ENCODE results near the gene HIBCH. TPM values are rescaled to one million over a fixed set of nuclear protein-coding genes. Genes with fewer than 3 reads are reported as not detected.

The HIBCH gene
- total and polyA plus RNA-seq, 3 donors from 2014 or later: 44.1 to 67.0 (median 46.1) TPM

- Histone ChIP-seq H3K27ac (no peak overlapping the region), H3K27me3 (no peaks in the 10 kb centered on the region), H3K36me3 (ENCODE audit: low read depth, missing control alignments) (no peaks in the 10 kb centered on the region), H3K4me1 (no peaks in the 10 kb centered on the region), H3K9me3 (no peaks in the 10 kb centered on the region), H3K4me3 (no peak overlapping the region)
- TF ChIP-seq POLR2A (IDR thresholded peaks at IDR 0.05) (no peak), CTCF (IDR thresholded peaks at IDR 0.05) (no peak)
- intact Hi-C loops (cut with DNase I; ENCODE audit: low total_unique reads): no loop called here
- DNase-seq: no peak
- 47 to 52% methylated on average over 4 of the region's 4 CpGs for WGBS, 2 donors
Measured at GRCh38 chr2:190184460-190184859, 135.2 kb downstream of the HIBCH start.

GRCh38 chr2:190183539-190183938 lies 136.1 kb downstream of the HIBCH start:
- Histone ChIP-seq H3K27ac (no peak overlapping the region), H3K4me1 (no peaks in the 10 kb centered on the region), H3K4me3 (no peak overlapping the region), H3K9me3 (no peaks in the 10 kb centered on the region), H3K36me3 (ENCODE audit: low read depth, missing control alignments) (no peaks in the 10 kb centered on the region), H3K27me3 (no peaks in the 10 kb centered on the region)
- no peak for DNase-seq
- WGBS, 2 donors: 64 to 86% methylated on average over 2 of the region's 2 CpGs
- intact Hi-C loops (cut with DNase I; ENCODE audit: low total_unique reads): no loop called here
- TF ChIP-seq POLR2A (IDR thresholded peaks at IDR 0.05): no peak
- TF ChIP-seq CTCF (IDR thresholded peaks at IDR 0.05): no peak

GRCh38 chr2:190182071-190182524 lies 137.5 kb downstream of the HIBCH start:
- H3K9me3 ChIP-seq: no peaks in the 10 kb centered on the region
- 63 to 76% methylated on average over 3 of the region's 3 CpGs for WGBS, 2 donors
- no peaks in the 10 kb centered on the region for H3K36me3 ChIP-seq (ENCODE audit: low read depth, missing control alignments)
- no peak overlapping the region for H3K4me3 ChIP-seq
- no peak for DNase-seq
- intact Hi-C loops (cut with DNase I; ENCODE audit: low total_unique reads): no loop called here
- H3K27ac ChIP-seq: no peak overlapping the region
- no peak for TF ChIP-seq CTCF (IDR thresholded peaks at IDR 0.05)
- TF ChIP-seq POLR2A (IDR thresholded peaks at IDR 0.05): no peak
- no peaks in the 10 kb centered on the region for H3K27me3 ChIP-seq
- H3K4me1 ChIP-seq: no peaks in the 10 kb centered on the region

DNA sequence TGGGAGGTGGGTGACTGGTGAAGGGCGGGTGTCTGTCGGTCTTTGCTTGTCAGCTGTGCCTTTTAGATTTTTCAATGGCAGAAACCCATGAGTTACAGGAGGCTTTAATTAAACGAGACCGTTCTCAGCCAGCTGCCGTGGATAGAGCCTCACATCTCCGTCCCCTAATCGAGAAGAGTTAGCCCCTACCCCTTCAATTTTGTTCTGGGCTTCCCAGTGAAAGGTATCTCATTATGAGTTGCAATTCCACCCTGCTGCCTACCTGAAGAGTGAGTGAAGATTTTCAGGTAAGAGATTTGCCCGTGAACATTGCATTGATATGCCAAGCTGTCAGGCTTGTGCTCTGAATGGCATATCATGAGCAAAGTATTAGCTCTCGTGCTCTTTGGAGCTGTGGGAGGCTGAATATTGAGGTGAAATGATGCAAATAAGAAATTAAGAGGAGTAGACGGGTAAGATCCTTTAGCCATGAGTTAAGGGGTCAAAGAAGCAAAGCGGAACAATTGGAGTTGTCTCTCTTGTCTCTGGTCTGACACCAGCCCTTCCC lies 138.4 kb downstream of the HIBCH start:
- DNase-seq: no peak
- Histone ChIP-seq H3K4me1 (no peaks in the 10 kb centered on the region), H3K36me3 (ENCODE audit: low read depth, missing control alignments) (no peaks in the 10 kb centered on the region), H3K4me3 (peak overlapping the region; percentile 54 to 55), H3K9me3 (no peaks in the 10 kb centered on the region), H3K27me3 (no peaks in the 10 kb centered on the region), H3K27ac (peak overlapping the region in 1 of 2 donors; percentile 64)
- TF ChIP-seq CTCF (IDR thresholded peaks at IDR 0.05): no peak
- TF ChIP-seq POLR2A (IDR thresholded peaks at IDR 0.05): no peak
- WGBS, 2 donors: 14% methylated on average over 10 to 11 of the region's 11 CpGs
- intact Hi-C loops (cut with DNase I; ENCODE audit: low total_unique reads): no loop called here

Measured in testis (tissue), 3 donors.